ENCODE results near the gene STIL. TPM values are rescaled to one million over a fixed set of nuclear protein-coding genes. Genes with fewer than 3 reads are reported as not detected.

STIL gene
- total and polyA plus RNA-seq, 4 donors = 0.85 to 5.9 (median 1.4) TPM

DNA sequence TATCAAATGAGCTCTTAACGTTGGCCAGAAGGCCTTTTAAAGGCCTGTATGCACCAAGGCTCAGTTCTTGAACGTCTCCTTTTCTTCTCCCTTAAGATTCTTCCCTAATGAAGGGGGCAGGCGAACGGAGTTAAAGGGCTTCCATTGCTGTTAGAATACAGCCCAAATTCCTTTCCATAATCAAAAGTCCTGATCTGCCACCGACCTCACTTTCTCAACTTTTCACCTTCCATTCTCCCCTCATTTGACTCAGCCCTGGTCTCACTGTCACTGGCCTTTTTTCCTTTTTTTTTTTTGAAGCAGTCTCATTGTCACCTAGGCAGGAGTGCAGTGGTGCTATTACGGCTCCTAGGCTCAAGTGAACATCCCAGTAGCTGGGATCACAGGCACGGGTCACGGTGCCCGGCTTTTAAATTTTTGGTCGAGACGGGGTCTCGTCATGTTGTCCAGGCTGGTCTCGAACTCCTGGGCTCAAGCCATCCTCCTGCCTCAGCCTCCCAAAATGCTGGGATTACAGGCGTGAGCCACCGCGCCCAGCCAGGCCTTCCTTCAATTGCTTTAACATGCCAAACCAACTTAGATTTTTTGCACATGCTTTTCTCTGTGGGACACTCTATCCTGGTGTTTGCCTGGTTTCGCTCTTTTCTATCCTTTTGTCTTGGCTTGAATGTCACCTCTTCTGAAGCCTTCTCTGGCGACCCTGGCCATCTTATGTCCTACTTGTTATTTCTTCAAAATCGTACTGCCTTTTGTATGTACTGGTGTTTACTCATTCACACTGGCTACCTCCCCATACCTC, 19.0 kb upstream of the STIL start:
- 39 to 50% methylated on average over 19 of the region's 19 CpGs for whole genome bisulfite sequencing, 2 donors

DNA sequence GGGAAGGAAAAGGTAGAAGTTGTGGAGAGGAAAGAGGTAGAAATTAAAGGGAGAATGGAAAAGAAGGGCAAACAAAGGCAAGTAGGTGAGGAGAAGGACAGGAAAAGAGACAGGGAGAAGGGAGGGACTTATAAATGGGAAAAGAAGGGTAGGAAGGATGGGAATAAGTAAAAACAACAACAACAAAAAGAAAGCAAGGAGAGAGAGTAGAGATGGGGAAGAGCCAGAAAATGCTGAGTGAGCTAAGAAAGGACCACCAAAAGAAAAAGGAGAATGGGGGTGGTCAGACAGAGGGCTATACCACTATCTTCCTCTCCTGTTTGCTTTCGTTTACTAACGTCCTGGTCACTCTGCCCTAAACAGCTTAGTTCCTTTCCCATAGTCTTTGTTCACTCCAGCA, 17.9 kb upstream of the STIL start:
- DNase-seq (no peak), ATAC-seq (ENCODE audit: insufficient read depth, low FRiP score) (no peak)
- TF ChIP-seq, protein P1, sequence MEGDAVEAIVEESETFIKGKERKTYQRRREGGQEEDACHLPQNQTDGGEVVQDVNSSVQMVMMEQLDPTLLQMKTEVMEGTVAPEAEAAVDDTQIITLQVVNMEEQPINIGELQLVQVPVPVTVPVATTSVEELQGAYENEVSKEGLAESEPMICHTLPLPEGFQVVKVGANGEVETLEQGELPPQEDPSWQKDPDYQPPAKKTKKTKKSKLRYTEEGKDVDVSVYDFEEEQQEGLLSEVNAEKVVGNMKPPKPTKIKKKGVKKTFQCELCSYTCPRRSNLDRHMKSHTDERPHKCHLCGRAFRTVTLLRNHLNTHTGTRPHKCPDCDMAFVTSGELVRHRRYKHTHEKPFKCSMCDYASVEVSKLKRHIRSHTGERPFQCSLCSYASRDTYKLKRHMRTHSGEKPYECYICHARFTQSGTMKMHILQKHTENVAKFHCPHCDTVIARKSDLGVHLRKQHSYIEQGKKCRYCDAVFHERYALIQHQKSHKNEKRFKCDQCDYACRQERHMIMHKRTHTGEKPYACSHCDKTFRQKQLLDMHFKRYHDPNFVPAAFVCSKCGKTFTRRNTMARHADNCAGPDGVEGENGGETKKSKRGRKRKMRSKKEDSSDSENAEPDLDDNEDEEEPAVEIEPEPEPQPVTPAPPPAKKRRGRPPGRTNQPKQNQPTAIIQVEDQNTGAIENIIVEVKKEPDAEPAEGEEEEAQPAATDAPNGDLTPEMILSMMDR (IDR thresholded peaks at IDR 0.05; ENCODE audit: control extremely low read depth, extremely low read depth) = no peak
- H3K27me3 ChIP-seq (ENCODE audit: control insufficient read depth in 3 of 3, insufficient read depth in 3 of 3, low read length in 2 of 3) = no peaks in the 10 kb centered on the region
- no peak overlapping the region for H3K4me3 ChIP-seq
- peaks cover 0 to 3% (median 0%) of the 10 kb centered on the region in 4 donors for H3K36me3 ChIP-seq (ENCODE audit: control insufficient read depth in 4 of 4, insufficient read depth in 4 of 4, low read length in 4 of 4)
- H3K4me1 ChIP-seq (ENCODE audit: control insufficient read depth in 5 of 5, insufficient read depth in 5 of 5, low read length in 5 of 5) = peaks cover 0 to 21% (median 6%) of the 10 kb centered on the region in 5 donors
- no peaks in the 10 kb centered on the region for H3K9me3 ChIP-seq (ENCODE audit: control insufficient read depth in 4 of 4, insufficient read depth in 3 of 4, low read length in 3 of 4)
- H3K9ac ChIP-seq (ENCODE audit: insufficient read depth in 1 of 2, low read length in 2 of 2) = no peak overlapping the region
- no peak overlapping the region for H3K27ac ChIP-seq (ENCODE audit: low read depth in 1 of 2, low read length in 1 of 2)
- 83 to 87% methylated on average over 2 of the region's 2 CpGs for WGBS, 2 donors

More for the DNA sequence above, 19.0 kb upstream of the STIL start:
- peaks cover 0 to 3% (median 0%) of the 10 kb centered on the region in 4 donors for H3K36me3 ChIP-seq (ENCODE audit: control insufficient read depth in 4 of 4, insufficient read depth in 4 of 4, low read length in 4 of 4)
- no peak for DNase-seq
- H3K27ac ChIP-seq (ENCODE audit: low read depth in 1 of 2, low read length in 1 of 2) = peak overlapping the region; percentile 99 to 100
- H3K27me3 ChIP-seq (ENCODE audit: control insufficient read depth in 3 of 3, insufficient read depth in 3 of 3, low read length in 2 of 3) = no peaks in the 10 kb centered on the region
- H3K9me3 ChIP-seq (ENCODE audit: control insufficient read depth in 4 of 4, insufficient read depth in 3 of 4, low read length in 3 of 4) = no peaks in the 10 kb centered on the region
- no peak for ATAC-seq (ENCODE audit: insufficient read depth, low FRiP score)
- peak overlapping the region; percentile 84 for H3K4me3 ChIP-seq
- peak overlapping the region; percentile 47 to 99 for H3K9ac ChIP-seq (ENCODE audit: insufficient read depth in 1 of 2, low read length in 2 of 2)
- H3K4me1 ChIP-seq (ENCODE audit: control insufficient read depth in 5 of 5, insufficient read depth in 5 of 5, low read length in 5 of 5) = peaks cover 0 to 21% (median 6%) of the 10 kb centered on the region in 5 donors
- TF ChIP-seq, protein P1 (IDR thresholded peaks at IDR 0.05; ENCODE audit: control extremely low read depth, extremely low read depth) = no peak

DNA sequence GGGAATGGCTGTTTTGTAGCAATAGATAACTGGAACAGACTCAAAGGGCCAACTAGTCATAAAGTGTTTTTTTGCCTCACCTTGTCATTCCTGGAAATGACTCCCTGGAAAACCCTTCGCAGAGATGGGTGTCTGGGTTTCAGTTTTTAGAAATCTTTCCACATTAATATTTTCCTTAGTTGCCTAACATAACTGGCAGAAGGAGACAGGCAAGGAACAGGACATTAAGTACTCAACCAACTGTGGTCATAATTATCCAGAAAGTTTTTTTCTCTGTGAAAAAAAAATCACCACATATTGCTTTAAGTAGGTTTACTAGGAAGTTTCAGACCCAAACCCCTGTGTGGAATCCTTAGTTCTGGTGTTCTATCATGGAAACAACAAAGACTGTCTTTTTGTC, 16.3 kb upstream of the STIL start:
- Histone ChIP-seq H3K27ac (ENCODE audit: low read depth in 1 of 2, low read length in 1 of 2) (no peak overlapping the region), H3K36me3 (ENCODE audit: control insufficient read depth in 4 of 4, insufficient read depth in 4 of 4, low read length in 4 of 4) (peaks cover 0 to 3% (median 0%) of the 10 kb centered on the region in 4 donors), H3K4me1 (ENCODE audit: control insufficient read depth in 5 of 5, insufficient read depth in 5 of 5, low read length in 5 of 5) (peaks cover 0 to 18% (median 6%) of the 10 kb centered on the region in 5 donors), H3K4me3 (no peak overlapping the region), H3K9me3 (ENCODE audit: control insufficient read depth in 4 of 4, insufficient read depth in 3 of 4, low read length in 3 of 4) (no peaks in the 10 kb centered on the region), H3K9ac (ENCODE audit: insufficient read depth in 1 of 2, low read length in 2 of 2) (no peak overlapping the region), H3K27me3 (ENCODE audit: control insufficient read depth in 3 of 3, insufficient read depth in 3 of 3, low read length in 2 of 3) (no peaks in the 10 kb centered on the region)
- TF ChIP-seq, protein P1 (IDR thresholded peaks at IDR 0.05; ENCODE audit: control extremely low read depth, extremely low read depth) = no peak
- DNase-seq (no peak), ATAC-seq (ENCODE audit: insufficient read depth, low FRiP score) (no peak)
- WGBS, 2 donors = 89 to 90% methylated on average over 1 of the region's 1 CpG

All from lung (tissue), 12 donors.